A549 (cell line): Measurements from ENCODE around the gene MRAP2. TPM values are rescaled to one million over a fixed set of nuclear protein-coding genes. Genes with fewer than 3 reads are reported as not detected.

Experiments
- ATAC-seq, 2 experiments: fragments of 200-7000 bp in 1 of 2; fragments of >200 bp in 1 of 2; cut with Nextera tagmentation in 1 of 2; cut with Tn5 transposase in 1 of 2; 3 replicates each; pipeline versions ENCODE4 v1.8.0 to v1.9.1; 2018 to 2020; ENCODE audit warnings: mild to moderate bottlenecking in 1 of 2, moderate library complexity in 1 of 2
- CTCF ChIA-PET: fragments of 300-600 bp; sonication (Branson Sonifier 250); formaldehyde crosslinking; extraction: SDS; loops from one replicate; lab custom pipeline; 2021; ENCODE audit warnings: antibody characterized with exemption, inconsistent platforms; lab: Yijun Ruan, JAX
- POLR2A ChIA-PET: fragments of 350-600 bp; formaldehyde crosslinking; extraction: SDS; loops from one replicate; lab custom pipeline; 2021; ENCODE audit warnings: antibody characterized with exemption, inconsistent platforms; lab: Yijun Ruan, JAX
- DNase-seq, 2 experiments: peaks; one replicate each; pipeline versions ENCODE4 v3.0.0 to v3.0.0-alpha.2; 2011 to 2016; ENCODE audit warnings: low read depth in 1 of 2, low spot score in 1 of 2
- FAIRE-seq: peaks from 2 replicates; lab custom pipeline; 2011; peaks lifted over from hg19 to GRCh38; lab: Jason Lieb, UNC
- H3K27ac ChIP-seq, 2 experiments: fragments of >200 bp; sonication (Bioruptor Twin); formaldehyde crosslinking; 3 replicates each; pipeline ENCODE4 v1.5.1; 2016 to 2017
- H3K4me1 ChIP-seq: fragments of >200 bp; sonication (Bioruptor Twin); formaldehyde crosslinking; 3 replicates; pipeline ENCODE4 v1.6.1; 2016
- H3K4me2 ChIP-seq: fragments of >200 bp; sonication (Bioruptor Twin); formaldehyde crosslinking; 3 replicates; pipeline ENCODE4 v1.6.1; 2016
- H3K4me3 ChIP-seq: fragments of >200 bp; sonication (Bioruptor Twin); formaldehyde crosslinking; 3 replicates; pipeline ENCODE4 v1.5.1; 2016
- H3K9me3 ChIP-seq: fragments of >200 bp; sonication (Bioruptor Twin); formaldehyde crosslinking; 3 replicates; pipeline ENCODE4 v1.6.1; 2016
- BHLHE40 ChIP-seq: IDR thresholded peaks from 2 replicates; pipeline ENCODE4 v1.6.1; 2012; ENCODE audit warnings: low read depth, low read length, inconsistent platforms
- CEBPB ChIP-seq, 2 experiments: fragments of >200 bp in 1 of 2; sonication (Bioruptor Twin) in 1 of 2; formaldehyde crosslinking in 1 of 2; IDR thresholded peaks; 2 replicates each; pipeline ENCODE4 v1.6.1; 2012 to 2016
- EP300 ChIP-seq, 2 experiments: fragments of >200 bp; sonication (Bioruptor Twin); formaldehyde crosslinking; IDR thresholded peaks; 2 replicates in 1 of 2; 3 replicates in 1 of 2; pipeline ENCODE4 v1.6.1; 2016 to 2017
- KDM5A ChIP-seq: fragments of 200-600 bp; sonication (generic); IDR thresholded peaks from 2 replicates; pipeline ENCODE4 v1.6.1; 2016; ENCODE audit warnings: antibody characterized with exemption, mild to moderate bottlenecking
- POLR2A ChIP-seq: IDR thresholded peaks from 2 replicates; pipeline ENCODE4 v1.6.1; 2012; ENCODE audit warnings: mild to moderate bottlenecking, low read length
- RAD21 ChIP-seq, 2 experiments: fragments of >200 bp in 1 of 2; sonication (Bioruptor Twin) in 1 of 2; formaldehyde crosslinking in 1 of 2; IDR thresholded peaks in 1 of 2; conservative IDR thresholded peaks in 1 of 2; 2 replicates in 1 of 2; 3 replicates in 1 of 2; pipeline ENCODE4 v1.6.1; 2012 to 2018; ENCODE audit warnings: inconsistent platforms in 1 of 2
- RARB ChIP-seq: fragments of 250-450 bp; sonication (Bioruptor Pico); IDR thresholded peaks from 2 replicates; pipeline ENCODE4 v1.8.0; 2021; ENCODE audit warnings: mild to moderate bottlenecking, moderate library complexity
- RNF2 ChIP-seq: fragments of 200-600 bp; sonication (generic); IDR thresholded peaks from 2 replicates; pipeline ENCODE4 v1.6.1; 2016; ENCODE audit warnings: low read depth, mild to moderate bottlenecking, antibody characterized with exemption, moderate library complexity, borderline replicate concordance
- ZSCAN20 ChIP-seq: fragments of 250-450 bp; sonication (Bioruptor Pico); IDR thresholded peaks from 2 replicates; pipeline ENCODE4 v1.8.0; 2022; ENCODE audit warnings: mild to moderate bottlenecking, moderate library complexity
- WGBS: methylation state at CpG from one replicate; pipeline ENCODE4 v1.1.6; 2017; ENCODE audit errors: missing lambda C conversion rate; 5-methylcytosine and 5-hydroxymethylcytosine counted together
- polyA plus RNA-seq, 4 experiments: library from polyadenylated mRNA; depleted of rRNA in 3 of 4; stranded (reverse); fragments of >200 nt; fragmentation: RNase III in 1 of 4; extraction: RNeasy Plus Mini Kit Qiagen cat#74134 plus additional on column Dnase treatment in 1 of 4; gene quantifications; 2 replicates in 3 of 4; 3 replicates in 1 of 4; pipeline ENCODE4 v1.2.3, GENCODE V29; 2011 to 2017
- TF ChIP-seq, protein P1 (sequence below): fragments of 250-450 bp; sonication (Bioruptor Pico); IDR thresholded peaks from 2 replicates; pipeline ENCODE4 v1.5.0; 2021; ENCODE audit warnings: mild to moderate bottlenecking, moderate library complexity, borderline replicate concordance
- TF ChIP-seq, protein P2 (sequence below): IDR thresholded peaks from 2 replicates; pipeline ENCODE4 v1.6.1; 2012
- TF ChIP-seq, protein P3 (sequence below): fragments of 250-450 bp; sonication (Bioruptor Pico); IDR thresholded peaks from 2 replicates; pipeline ENCODE4 v1.5.0; 2020; ENCODE audit warnings: low read depth, mild to moderate bottlenecking, moderate library complexity
- TF ChIP-seq, protein P4 (sequence below): fragments of 150-350 bp; IDR thresholded peaks from 2 replicates; pipeline ENCODE4 v1.6.1; 2014; ENCODE audit warnings: low read depth, mild to moderate bottlenecking, low read length

The MRAP2 gene
- polyA plus RNA-seq, 2 of the 4 experiments (the other 2 are of a cell fraction), result 0.75 to 2.2 TPM

DNA sequence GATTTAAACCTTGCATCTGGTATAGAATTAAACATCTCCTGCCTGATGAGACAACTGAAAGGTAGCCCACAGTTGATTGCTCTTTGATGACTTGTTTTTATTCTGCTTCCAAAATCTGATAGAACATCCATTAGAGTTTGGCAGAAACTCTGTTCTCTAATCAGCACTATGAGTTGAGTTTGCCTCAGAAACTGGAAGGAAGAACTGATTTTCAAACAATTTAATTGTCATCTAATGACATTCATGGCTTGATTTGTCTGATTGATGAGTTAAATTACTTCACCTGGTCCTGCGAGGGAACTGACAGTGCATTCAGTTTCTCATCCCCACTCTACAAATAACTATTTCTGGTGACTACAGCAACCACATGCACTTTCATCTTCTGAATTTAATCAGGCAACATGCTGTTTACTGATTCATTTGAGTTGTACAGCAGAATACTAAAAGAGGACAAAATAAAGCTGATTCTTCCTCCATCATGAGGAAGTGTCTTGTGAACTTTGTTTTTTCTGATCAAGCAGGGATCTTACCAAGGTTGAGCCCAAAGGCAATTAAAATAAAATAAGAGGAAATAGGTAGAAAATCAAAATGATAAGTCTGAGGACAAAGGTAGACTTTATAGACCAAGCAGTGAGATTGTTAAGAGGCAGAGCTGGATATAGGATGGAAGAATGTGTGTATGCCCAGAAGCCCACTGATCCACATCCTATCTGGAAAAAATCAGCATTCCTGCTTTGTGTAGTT, 15.7 kb upstream of the MRAP2 start:
- TF ChIP-seq ZSCAN20 (CRISPR knock-in tag), result no peak
- TF ChIP-seq BHLHE40, result no peak
- TF ChIP-seq, protein P1, sequence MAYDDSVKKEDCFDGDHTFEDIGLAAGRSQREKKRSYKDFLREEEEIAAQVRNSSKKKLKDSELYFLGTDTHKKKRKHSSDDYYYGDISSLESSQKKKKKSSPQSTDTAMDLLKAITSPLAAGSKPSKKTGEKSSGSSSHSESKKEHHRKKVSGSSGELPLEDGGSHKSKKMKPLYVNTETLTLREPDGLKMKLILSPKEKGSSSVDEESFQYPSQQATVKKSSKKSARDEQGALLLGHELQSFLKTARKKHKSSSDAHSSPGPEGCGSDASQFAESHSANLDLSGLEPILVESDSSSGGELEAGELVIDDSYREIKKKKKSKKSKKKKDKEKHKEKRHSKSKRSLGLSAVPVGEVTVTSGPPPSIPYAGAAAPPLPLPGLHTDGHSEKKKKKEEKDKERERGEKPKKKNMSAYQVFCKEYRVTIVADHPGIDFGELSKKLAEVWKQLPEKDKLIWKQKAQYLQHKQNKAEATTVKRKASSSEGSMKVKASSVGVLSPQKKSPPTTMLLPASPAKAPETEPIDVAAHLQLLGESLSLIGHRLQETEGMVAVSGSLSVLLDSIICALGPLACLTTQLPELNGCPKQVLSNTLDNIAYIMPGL (CRISPR knock-in tag), result no peak
- no peak for TF ChIP-seq KDM5A
- TF ChIP-seq, protein P2, sequence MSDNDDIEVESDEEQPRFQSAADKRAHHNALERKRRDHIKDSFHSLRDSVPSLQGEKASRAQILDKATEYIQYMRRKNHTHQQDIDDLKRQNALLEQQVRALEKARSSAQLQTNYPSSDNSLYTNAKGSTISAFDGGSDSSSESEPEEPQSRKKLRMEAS, result no peak
- ChIA-PET POLR2A (no interaction called here), CTCF (no interaction called here)
- Histone ChIP-seq H3K27ac (no peak overlapping the region), H3K4me1 (no peaks in the 10 kb centered on the region), H3K4me3 (no peak overlapping the region), H3K4me2 (no peak overlapping the region), H3K9me3 (no peaks in the 10 kb centered on the region)
- ATAC-seq, result no peak
- 75% methylated on average over 1 of the region's 1 CpG for whole genome bisulfite sequencing
- FAIRE-seq, result no peak
- no peak for DNase-seq

DNA sequence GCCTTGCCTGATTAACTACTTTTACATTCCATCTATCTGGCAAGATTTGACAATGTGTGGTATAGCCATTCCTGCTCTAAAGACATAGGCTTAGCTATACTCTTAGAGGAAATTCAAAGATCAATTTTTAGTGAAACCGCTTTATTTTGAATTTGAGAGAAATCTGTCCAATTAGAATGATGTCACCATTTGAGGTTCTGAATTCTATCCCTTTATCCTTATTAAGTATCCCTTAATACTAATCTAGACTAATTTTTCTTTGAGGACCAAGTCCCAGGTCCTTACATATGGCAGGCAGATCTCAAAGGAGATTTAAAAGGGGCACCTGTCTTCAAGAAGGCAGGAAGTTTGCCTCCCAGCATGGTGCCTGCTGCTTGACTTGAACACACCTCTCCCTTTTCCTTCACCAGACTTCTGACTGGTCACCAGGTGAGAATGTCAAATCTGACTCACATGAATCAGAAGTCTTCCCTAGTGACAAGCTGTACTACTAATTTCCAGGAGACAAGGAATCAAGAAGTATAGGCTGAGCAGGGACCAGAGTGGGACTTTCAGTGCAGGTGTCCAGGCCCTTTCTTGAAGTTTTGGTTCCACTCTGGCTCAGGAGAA, 15.0 kb upstream of the MRAP2 start:
- H3K4me2 ChIP-seq, result no peak overlapping the region
- no peak for FAIRE-seq
- H3K4me3 ChIP-seq, result no peak overlapping the region
- no peak for DNase-seq
- TF ChIP-seq CEBPB (IDR thresholded peaks at IDR 0.05) (no peak), RARB (CRISPR knock-in tag) (no peak), POLR2A (no peak), RNF2 (no peak), EP300 (IDR thresholded peaks at IDR 0.05) (no peak), RAD21 (conservative IDR thresholded peaks at IDR 0.05 in 1 of 2, IDR thresholded peaks at IDR 0.05 in 1 of 2) (no peak)
- TF ChIP-seq, protein P3, sequence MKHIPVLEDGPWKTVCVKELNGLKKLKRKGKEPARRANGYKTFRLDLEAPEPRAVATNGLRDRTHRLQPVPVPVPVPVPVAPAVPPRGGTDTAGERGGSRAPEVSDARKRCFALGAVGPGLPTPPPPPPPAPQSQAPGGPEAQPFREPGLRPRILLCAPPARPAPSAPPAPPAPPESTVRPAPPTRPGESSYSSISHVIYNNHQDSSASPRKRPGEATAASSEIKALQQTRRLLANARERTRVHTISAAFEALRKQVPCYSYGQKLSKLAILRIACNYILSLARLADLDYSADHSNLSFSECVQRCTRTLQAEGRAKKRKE, result no peak
- TF ChIP-seq, protein P4, sequence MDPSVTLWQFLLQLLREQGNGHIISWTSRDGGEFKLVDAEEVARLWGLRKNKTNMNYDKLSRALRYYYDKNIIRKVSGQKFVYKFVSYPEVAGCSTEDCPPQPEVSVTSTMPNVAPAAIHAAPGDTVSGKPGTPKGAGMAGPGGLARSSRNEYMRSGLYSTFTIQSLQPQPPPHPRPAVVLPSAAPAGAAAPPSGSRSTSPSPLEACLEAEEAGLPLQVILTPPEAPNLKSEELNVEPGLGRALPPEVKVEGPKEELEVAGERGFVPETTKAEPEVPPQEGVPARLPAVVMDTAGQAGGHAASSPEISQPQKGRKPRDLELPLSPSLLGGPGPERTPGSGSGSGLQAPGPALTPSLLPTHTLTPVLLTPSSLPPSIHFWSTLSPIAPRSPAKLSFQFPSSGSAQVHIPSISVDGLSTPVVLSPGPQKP, result no peak
- TF ChIP-seq, protein P1 (CRISPR knock-in tag), result no peak
- no peaks in the 10 kb centered on the region for H3K9me3 ChIP-seq
- WGBS, result 93% methylated on average over 1 of the region's 1 CpG
- POLR2A ChIA-PET, result no interaction called here
- ATAC-seq, result no peak
- H3K4me1 ChIP-seq, result no peaks in the 10 kb centered on the region
- CTCF ChIA-PET, result interaction anchor here (0.6 kb wide), 1 partner anchor 1111 kb away, joined by 3 read pairs; no protein-coding TSS in a partner anchor
- H3K27ac ChIP-seq, result no peak overlapping the region

DNA sequence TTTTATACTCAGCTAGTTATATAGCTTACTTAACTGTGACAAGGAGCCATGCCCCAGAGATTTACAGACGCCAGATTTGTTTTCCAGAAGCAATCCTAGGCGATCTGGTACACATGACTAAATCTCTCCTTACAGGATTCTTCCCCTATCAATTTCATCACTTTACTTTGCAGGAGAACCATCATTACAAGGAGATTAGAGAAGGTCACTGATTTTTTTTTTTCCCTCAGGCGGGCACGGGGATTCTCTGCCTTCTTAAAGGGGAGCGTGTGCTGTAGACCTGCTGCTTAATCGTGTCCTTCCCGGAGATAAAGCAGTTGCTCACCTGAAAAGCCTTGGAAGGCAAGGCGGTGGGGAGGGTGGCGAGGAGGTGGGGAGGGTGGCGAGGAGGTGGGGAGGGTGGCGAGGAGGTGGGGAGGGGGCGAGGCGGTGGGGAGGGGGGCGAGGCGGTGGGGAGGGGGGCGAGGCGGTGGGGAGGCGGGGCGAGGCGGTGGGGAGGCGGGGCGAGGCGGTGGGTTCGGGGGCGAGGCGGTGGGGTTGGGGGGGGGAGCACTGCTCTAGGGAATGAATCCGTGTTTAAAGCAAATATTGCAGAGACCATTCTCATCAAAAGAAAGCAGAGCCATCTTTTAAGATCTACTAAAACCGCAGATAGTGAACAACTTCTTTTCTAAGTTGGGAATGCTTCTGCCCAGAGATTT, 14.3 kb upstream of the MRAP2 start:
- Histone ChIP-seq H3K27ac (no peak overlapping the region), H3K4me3 (no peak overlapping the region), H3K4me1 (no peaks in the 10 kb centered on the region), H3K9me3 (no peaks in the 10 kb centered on the region), H3K4me2 (no peak overlapping the region)
- ChIA-PET POLR2A (no interaction called here), CTCF (no interaction called here)
- FAIRE-seq, result no peak
- DNase-seq, result no peak
- TF ChIP-seq, protein P3, result no peak
- 90% methylated on average over 9 of the region's 28 CpGs for WGBS
- ATAC-seq, result no peak
